BE2C (cell line): ENCODE results near the gene RBP2.
A peak's percentile ranks its signal among the peaks of the same experiment; 100 is the strongest.

Experiments used
- DNase-seq: peaks from one replicate; pipeline ENCODE4 v3.0.0-alpha.2; 2020
- H3K27me3 ChIP-seq: fragments of 250-450 bp; sonication (Bioruptor Pico); 2 replicates; pipeline ENCODE4 v1.5.1; 2020; ENCODE audit warnings: mild to moderate bottlenecking
- H3K36me3 ChIP-seq: fragments of 250-450 bp; sonication (Bioruptor Pico); 2 replicates; pipeline ENCODE4 v1.5.1; 2020; ENCODE audit warnings: mild to moderate bottlenecking
- H3K4me1 ChIP-seq: fragments of 250-450 bp; sonication (Bioruptor Pico); 2 replicates; pipeline ENCODE4 v1.5.1; 2020
- H3K4me3 ChIP-seq: 2 replicates; pipeline ENCODE4 v1.5.1; 2011; ENCODE audit warnings: low read depth, low read length
- H3K9me3 ChIP-seq: fragments of 250-450 bp; sonication (Bioruptor Pico); 2 replicates; pipeline ENCODE4 v1.5.1; 2020
- CTCF ChIP-seq: IDR thresholded peaks from 2 replicates; pipeline ENCODE4 v1.5.1; 2012; ENCODE audit warnings: mild to moderate bottlenecking, low read depth, low read length

The RBP2 gene

GRCh38 chr3:139491966-139492365 is 15.7 kb upstream of the RBP2 start:
- Histone ChIP-seq H3K4me3 (no peak overlapping the region), H3K4me1 (no peaks in the 10 kb centered on the region), H3K9me3 (no peaks in the 10 kb centered on the region), H3K27me3 (peaks cover 14% of the 10 kb centered on the region), H3K36me3 (no peaks in the 10 kb centered on the region)
- peak; percentile 54 for DNase-seq
- TF ChIP-seq CTCF, result no peak

- Histone ChIP-seq H3K9me3 (no peaks in the 10 kb centered on the region), H3K27me3 (peaks cover 14% of the 10 kb centered on the region), H3K4me3 (no peak overlapping the region), H3K36me3 (no peaks in the 10 kb centered on the region), H3K4me1 (no peaks in the 10 kb centered on the region)
- DNase-seq, result no peak
- no peak for TF ChIP-seq CTCF
Measured at GRCh38 chr3:139491027-139491700, 14.8 kb upstream of the RBP2 start.

- Histone ChIP-seq H3K9me3 (no peaks in the 10 kb centered on the region), H3K4me1 (no peaks in the 10 kb centered on the region), H3K36me3 (no peaks in the 10 kb centered on the region), H3K4me3 (no peak overlapping the region), H3K27me3 (no peaks in the 10 kb centered on the region)
- DNase-seq, result no peak
- no peak for TF ChIP-seq CTCF
Measured at GRCh38 chr3:139482206-139482605, 5.9 kb upstream of the RBP2 start.

- no peak for DNase-seq
Measured at GRCh38 chr3:139481116-139481515, 4.8 kb upstream of the RBP2 start.

GRCh38 chr3:139480585-139480984 is 4.3 kb upstream of the RBP2 start:
- Histone ChIP-seq H3K27me3 (no peaks in the 10 kb centered on the region), H3K4me3 (no peak overlapping the region), H3K36me3 (no peaks in the 10 kb centered on the region), H3K4me1 (no peaks in the 10 kb centered on the region), H3K9me3 (no peaks in the 10 kb centered on the region)
- TF ChIP-seq CTCF, result no peak
- no peak for DNase-seq

More at GRCh38 chr3:139481116-139481515, 4.8 kb upstream of the RBP2 start:
- H3K36me3 ChIP-seq, result no peaks in the 10 kb centered on the region
- H3K27me3 ChIP-seq, result no peaks in the 10 kb centered on the region
- no peaks in the 10 kb centered on the region for H3K9me3 ChIP-seq
- H3K4me1 ChIP-seq, result no peaks in the 10 kb centered on the region
- TF ChIP-seq CTCF, result no peak
- H3K4me3 ChIP-seq, result no peak overlapping the region

GRCh38 chr3:139477710-139478640 is 1.7 kb upstream of the RBP2 start:
- H3K4me1 ChIP-seq, result no peaks in the 10 kb centered on the region
- no peaks in the 10 kb centered on the region for H3K36me3 ChIP-seq
- no peak for DNase-seq
- H3K4me3 ChIP-seq, result no peak overlapping the region
- H3K9me3 ChIP-seq, result no peaks in the 10 kb centered on the region
- TF ChIP-seq CTCF, result no peak
- H3K27me3 ChIP-seq, result no peaks in the 10 kb centered on the region
